ENCODE data around the gene PPP4R3B.

DNA sequence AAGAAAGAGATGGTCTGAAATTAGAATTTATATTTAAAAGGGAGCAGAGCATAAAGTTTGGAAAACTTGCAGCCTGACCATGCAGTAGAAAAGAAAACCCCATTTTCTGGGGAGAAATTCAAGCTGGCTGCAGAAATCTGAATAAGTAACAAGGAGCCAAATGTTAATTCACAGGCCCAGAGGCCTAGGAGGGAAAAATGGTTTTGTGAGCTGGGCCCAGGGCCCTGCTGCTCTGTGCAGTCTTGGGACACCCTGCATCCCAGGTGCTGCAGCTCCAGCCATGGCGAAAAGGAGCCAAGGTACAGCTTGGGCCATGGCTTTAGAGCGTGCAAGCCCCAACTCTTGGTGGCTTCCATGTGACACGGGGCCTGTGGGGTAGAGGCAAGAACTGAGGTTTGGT is 56.6 kb downstream of the PPP4R3B start:
- TF ChIP-seq CTCF (IDR thresholded peaks at IDR 0.05) (no peak), POLR2A (IDR thresholded peaks at IDR 0.05) (no peak)

Data from breast epithelium (tissue), 3 donors.